ENCODE measurements around the gene TRIOBP. TPM values are rescaled to one million over a fixed set of nuclear protein-coding genes. Genes with fewer than 3 reads are reported as not detected.

Gene TRIOBP
- total RNA-seq, 3 donors from 2014 or later (not counting 1 experiment from before 2014, with no cell fraction given) = 25.1 to 38.5 (median 25.8) TPM

DNA sequence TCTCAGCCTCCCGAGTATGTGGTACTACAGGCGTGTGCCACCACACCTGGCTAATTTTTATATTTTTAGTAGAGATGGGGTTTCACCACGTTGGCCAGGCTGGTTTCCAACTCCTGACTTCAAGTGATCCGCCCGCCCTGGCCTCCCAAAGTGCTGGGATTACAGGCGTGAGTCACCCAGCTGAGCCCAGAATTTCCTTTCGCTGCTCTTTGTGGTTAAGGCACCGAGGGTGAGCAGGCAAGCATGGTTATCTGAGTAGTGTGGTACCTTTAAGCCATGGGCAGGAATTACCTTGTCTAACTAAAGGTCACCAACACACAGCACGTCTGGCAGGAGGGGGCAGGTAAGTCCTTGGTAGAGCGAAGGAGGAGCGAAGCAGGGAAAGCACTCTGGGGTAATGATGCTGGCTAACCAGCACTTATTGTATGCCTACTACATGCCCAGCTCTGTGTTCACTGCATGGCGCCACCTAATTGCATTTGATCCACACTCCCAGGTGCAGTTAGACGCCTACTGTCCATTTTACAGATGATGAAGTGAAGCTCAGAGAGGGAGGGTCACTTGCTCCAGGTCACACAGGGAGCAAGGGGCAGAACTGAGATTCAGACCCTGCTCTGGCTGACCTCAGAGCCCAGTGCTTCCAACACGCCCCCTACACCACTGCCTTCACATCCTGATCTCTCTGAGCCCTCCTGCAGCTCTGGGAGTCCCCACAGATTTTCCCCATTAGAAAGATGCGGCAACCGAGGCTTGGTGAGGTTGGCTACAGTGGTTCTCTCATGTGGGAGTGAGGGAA is 45.7 kb downstream of the TRIOBP start:
- WGBS (ENCODE audit: insufficient coverage) = 83% methylated on average over 16 of the region's 16 CpGs
- Mint-ChIP-seq H3K36me3 (no peaks in the 10 kb centered on the region), H3K4me1 (peaks cover 7 to 14% of the 10 kb centered on the region in 2 donors), H3K27ac (no peak overlapping the region), H3K27me3 (ENCODE audit: low read depth in 2 of 2) (peaks cover 0 to 8% of the 10 kb centered on the region in 2 donors), H3K9me3 (no peaks in the 10 kb centered on the region), H3K4me3 (no peak overlapping the region)
- ATAC-seq (no peak), DNase-seq (no peak)
- H3K9me3 ChIP-seq (ENCODE audit: control insufficient read depth, insufficient read depth, low read length) = no peaks in the 10 kb centered on the region
- no peaks in the 10 kb centered on the region for H3K36me3 ChIP-seq (ENCODE audit: control insufficient read depth, insufficient read depth, low read length)
- intact Hi-C loops (cut with micrococcal nuclease) = no loop called here
- H3K4me3 ChIP-seq (ENCODE audit: low read length) = no peak overlapping the region
- TF ChIP-seq, protein P1, sequence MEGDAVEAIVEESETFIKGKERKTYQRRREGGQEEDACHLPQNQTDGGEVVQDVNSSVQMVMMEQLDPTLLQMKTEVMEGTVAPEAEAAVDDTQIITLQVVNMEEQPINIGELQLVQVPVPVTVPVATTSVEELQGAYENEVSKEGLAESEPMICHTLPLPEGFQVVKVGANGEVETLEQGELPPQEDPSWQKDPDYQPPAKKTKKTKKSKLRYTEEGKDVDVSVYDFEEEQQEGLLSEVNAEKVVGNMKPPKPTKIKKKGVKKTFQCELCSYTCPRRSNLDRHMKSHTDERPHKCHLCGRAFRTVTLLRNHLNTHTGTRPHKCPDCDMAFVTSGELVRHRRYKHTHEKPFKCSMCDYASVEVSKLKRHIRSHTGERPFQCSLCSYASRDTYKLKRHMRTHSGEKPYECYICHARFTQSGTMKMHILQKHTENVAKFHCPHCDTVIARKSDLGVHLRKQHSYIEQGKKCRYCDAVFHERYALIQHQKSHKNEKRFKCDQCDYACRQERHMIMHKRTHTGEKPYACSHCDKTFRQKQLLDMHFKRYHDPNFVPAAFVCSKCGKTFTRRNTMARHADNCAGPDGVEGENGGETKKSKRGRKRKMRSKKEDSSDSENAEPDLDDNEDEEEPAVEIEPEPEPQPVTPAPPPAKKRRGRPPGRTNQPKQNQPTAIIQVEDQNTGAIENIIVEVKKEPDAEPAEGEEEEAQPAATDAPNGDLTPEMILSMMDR (IDR thresholded peaks at IDR 0.05) = no peak
- no peak overlapping the region for H3K27ac ChIP-seq (ENCODE audit: low read length)
- H3K27me3 ChIP-seq (ENCODE audit: control insufficient read depth, insufficient read depth, low read length) = no peaks in the 10 kb centered on the region
- peaks cover 41% of the 10 kb centered on the region for H3K4me1 ChIP-seq (ENCODE audit: control insufficient read depth, insufficient read depth, low read length)

DNA sequence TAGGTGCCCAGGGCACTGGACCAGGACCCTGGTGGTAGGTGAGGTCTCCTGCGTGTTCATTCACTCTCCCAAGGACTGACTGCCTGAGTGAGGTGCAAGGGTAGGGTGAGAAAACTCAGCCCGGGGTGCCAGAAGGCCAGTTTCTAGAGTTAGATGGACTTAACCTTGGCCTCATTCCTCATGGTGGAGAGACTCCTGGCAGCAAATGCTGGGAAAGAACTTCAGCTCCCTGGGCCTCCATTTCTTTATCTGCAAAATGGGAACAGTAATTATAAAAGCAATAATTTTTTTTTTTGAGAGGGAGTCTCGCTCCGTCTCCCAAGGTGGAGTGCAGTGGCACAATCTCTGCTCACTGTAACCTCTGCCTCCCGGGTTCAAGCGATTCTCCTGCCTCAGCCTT is 47.7 kb downstream of the TRIOBP start:
- H3K36me3 ChIP-seq (ENCODE audit: control insufficient read depth, insufficient read depth, low read length) = no peaks in the 10 kb centered on the region
- Mint-ChIP-seq H3K9me3 (no peaks in the 10 kb centered on the region), H3K4me3 (peak overlapping the region; percentile 89), H3K27me3 (ENCODE audit: low read depth in 2 of 2) (peaks cover 0 to 3% of the 10 kb centered on the region in 2 donors), H3K27ac (peak overlapping the region in 1 of 2 donors; percentile 71), H3K36me3 (no peaks in the 10 kb centered on the region), H3K4me1 (peaks cover 12 to 29% of the 10 kb centered on the region in 2 donors)
- no peak overlapping the region for H3K27ac ChIP-seq (ENCODE audit: low read length)
- H3K4me1 ChIP-seq (ENCODE audit: control insufficient read depth, insufficient read depth, low read length) = peaks cover 42% of the 10 kb centered on the region
- DNase-seq = no peak
- no peak for ATAC-seq
- WGBS (ENCODE audit: insufficient coverage) = 93% methylated on average over 6 of the region's 6 CpGs
- TF ChIP-seq, protein P1 (IDR thresholded peaks at IDR 0.05) = no peak
- H3K27me3 ChIP-seq (ENCODE audit: control insufficient read depth, insufficient read depth, low read length) = no peaks in the 10 kb centered on the region
- intact Hi-C loops (cut with micrococcal nuclease) = no loop called here
- H3K4me3 ChIP-seq (ENCODE audit: low read length) = no peak overlapping the region
- no peaks in the 10 kb centered on the region for H3K9me3 ChIP-seq (ENCODE audit: control insufficient read depth, insufficient read depth, low read length)

DNA sequence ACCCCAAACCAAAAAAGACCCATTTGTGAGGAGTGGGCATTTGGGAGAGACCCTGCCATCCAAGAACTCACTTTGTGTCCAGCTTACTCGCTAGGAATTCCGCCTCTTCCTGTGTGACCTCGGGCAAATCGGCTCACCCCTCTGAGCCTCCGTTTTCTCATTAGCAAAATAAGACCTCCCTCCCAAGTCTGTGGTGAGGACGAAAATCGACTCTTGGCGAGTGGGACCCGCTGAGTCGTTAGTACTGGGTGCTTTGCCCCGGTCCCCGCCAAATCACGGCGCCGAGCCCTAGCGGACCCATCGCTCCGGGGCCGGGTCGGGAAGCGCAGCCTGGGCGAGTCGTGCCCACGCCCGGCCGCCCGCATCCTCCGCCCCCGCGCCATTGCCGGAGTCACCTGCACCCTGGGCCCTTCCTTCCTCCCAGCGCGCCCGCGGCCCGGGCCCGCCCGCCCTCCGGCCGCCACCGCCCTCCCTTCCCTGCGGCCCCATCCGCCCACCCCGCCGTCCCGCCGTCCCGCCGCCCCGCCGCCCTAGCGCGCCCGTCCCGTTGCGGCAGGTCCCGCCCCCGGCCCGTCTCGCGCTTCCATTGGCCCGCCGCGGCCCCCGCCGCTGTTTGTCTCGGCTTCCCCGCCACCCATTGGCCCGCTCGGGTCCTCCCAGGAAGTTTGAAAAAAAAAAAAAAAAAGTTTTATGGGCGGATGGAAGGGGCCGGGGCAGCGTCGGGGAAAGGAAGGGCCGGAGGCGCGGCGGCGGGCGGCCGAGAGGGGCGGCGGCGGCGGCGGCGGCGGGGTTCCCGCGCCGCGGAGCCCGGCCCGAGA is 48.9 kb downstream of the TRIOBP start:
- Mint-ChIP-seq H3K27ac (peak overlapping the region; percentile 71 to 80), H3K4me3 (peak overlapping the region; percentile 90), H3K4me1 (peaks cover 20 to 38% of the 10 kb centered on the region in 2 donors), H3K27me3 (ENCODE audit: low read depth in 2 of 2) (no peaks in the 10 kb centered on the region), H3K36me3 (no peaks in the 10 kb centered on the region), H3K9me3 (no peaks in the 10 kb centered on the region)
- no peaks in the 10 kb centered on the region for H3K27me3 ChIP-seq (ENCODE audit: control insufficient read depth, insufficient read depth, low read length)
- TF ChIP-seq, protein P1 (IDR thresholded peaks at IDR 0.05) = no peak
- H3K4me3 ChIP-seq (ENCODE audit: low read length) = peak overlapping the region; percentile 64
- H3K9me3 ChIP-seq (ENCODE audit: control insufficient read depth, insufficient read depth, low read length) = no peaks in the 10 kb centered on the region
- no peaks in the 10 kb centered on the region for H3K36me3 ChIP-seq (ENCODE audit: control insufficient read depth, insufficient read depth, low read length)
- intact Hi-C loops (cut with micrococcal nuclease) = no loop called here
- no peak overlapping the region for H3K27ac ChIP-seq (ENCODE audit: low read length)
- peak; percentile 79 to 89 for DNase-seq
- H3K4me1 ChIP-seq (ENCODE audit: control insufficient read depth, insufficient read depth, low read length) = peaks cover 44% of the 10 kb centered on the region
- WGBS (ENCODE audit: insufficient coverage) = under 1% methylated on average over 70 of the region's 94 CpGs
- peak; percentile 94 to 97 (median 95) for ATAC-seq

All from natural killer cell (primary cell).